GM12874 (cell line): ENCODE data around the gene ZBTB9.

Experiments
- TF ChIP-seq, protein P1 (sequence below): IDR thresholded peaks from 2 replicates; pipeline ENCODE4 v1.5.1; 2011; ENCODE audit warnings: low read depth, mild to moderate bottlenecking, control low read depth, low read length, moderate library complexity; ENCODE audit not compliant: insufficient read depth

ZBTB9 gene

DNA sequence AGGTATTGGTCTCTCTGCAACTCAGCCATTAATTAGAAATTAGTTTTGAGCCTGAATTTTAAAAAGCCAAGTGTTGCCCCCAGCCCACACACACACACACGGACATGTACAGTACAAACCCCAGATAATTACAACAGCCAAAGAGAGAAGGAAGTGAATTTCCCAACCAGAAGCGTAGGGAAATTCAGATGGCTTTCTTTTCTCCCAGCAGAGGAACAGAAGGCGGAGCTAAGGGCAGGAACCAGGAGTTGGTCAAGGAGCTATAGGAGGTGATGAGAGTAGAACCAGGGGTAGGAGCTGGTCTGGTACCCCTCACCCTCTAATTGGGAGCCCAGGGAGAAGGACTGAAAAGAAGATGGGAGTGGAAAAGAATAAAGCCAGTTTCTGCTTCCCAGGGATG, 3.9 kb upstream of the ZBTB9 start:
- TF ChIP-seq, protein P1, sequence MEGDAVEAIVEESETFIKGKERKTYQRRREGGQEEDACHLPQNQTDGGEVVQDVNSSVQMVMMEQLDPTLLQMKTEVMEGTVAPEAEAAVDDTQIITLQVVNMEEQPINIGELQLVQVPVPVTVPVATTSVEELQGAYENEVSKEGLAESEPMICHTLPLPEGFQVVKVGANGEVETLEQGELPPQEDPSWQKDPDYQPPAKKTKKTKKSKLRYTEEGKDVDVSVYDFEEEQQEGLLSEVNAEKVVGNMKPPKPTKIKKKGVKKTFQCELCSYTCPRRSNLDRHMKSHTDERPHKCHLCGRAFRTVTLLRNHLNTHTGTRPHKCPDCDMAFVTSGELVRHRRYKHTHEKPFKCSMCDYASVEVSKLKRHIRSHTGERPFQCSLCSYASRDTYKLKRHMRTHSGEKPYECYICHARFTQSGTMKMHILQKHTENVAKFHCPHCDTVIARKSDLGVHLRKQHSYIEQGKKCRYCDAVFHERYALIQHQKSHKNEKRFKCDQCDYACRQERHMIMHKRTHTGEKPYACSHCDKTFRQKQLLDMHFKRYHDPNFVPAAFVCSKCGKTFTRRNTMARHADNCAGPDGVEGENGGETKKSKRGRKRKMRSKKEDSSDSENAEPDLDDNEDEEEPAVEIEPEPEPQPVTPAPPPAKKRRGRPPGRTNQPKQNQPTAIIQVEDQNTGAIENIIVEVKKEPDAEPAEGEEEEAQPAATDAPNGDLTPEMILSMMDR, result no peak

DNA sequence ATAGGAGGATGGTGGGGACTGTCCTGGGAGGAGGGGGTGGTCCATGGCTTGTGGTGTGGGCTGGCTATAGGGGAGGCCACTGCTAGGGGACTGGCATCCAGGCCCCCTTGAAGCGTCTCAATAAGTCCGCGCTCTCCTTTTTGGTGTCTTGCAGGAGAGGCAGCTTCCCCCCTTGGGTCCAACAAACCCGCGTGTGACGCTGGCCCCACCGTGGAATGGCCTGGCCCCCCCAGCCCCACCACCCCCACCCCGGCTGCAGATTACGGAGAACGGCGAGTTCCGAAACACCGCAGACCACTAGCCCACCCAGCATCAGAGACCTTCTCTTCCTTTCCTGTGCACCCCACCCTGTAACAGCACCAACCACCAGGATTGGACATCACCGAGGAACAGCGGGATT, 2.8 kb upstream of the ZBTB9 start:
- TF ChIP-seq, protein P1, result no peak

DNA sequence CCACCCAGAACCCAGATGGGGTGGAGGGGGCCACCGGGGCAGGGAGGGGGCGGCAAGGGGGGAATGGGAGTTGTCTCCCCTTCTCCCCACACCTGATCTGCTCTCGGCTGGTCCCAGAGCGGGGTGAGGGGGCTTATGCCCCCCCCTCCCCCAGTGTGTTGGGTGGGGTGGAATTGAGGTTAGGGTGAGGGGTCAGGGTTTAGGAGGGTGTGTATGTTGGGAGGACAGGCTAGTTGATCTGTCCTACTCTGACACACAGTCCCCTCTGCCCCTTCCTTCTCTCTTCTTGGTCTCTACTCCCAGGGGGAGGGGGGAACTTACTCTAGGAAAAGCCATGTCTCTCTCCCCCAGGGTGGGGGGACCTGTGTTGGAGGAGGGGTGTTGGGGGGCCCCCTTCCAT, 1.9 kb upstream of the ZBTB9 start:
- TF ChIP-seq, protein P1, result no peak

DNA sequence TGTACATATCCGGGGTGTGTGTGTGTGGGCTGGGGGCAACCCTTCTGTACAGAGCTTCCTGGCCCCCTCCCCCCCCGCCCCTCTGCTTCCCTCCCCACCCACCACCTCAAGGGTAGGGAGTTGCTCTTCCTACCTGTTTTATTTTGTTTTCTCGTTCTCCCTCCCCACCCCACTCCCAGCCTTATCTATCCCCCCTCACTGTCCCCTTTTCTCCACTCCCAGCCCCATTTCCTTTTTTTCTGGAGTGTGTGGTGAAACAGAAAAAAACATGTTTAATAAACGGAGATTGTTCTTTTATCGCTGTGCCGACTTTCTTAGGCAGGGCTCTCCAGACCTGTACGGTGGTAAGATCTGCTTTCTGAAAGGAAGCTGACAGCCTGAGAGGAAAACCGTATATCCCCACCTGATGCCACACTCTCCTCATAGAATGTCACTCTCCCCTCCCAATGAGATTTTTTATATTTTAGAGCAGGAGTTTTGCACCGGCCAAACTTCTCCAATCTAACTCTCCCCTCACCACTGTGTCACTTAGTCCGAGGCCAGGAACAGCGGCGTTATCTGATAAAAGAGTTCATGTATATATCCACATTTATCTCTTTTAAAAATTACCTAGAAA, 875 bp upstream of the ZBTB9 start:
- TF ChIP-seq, protein P1, result no peak

DNA sequence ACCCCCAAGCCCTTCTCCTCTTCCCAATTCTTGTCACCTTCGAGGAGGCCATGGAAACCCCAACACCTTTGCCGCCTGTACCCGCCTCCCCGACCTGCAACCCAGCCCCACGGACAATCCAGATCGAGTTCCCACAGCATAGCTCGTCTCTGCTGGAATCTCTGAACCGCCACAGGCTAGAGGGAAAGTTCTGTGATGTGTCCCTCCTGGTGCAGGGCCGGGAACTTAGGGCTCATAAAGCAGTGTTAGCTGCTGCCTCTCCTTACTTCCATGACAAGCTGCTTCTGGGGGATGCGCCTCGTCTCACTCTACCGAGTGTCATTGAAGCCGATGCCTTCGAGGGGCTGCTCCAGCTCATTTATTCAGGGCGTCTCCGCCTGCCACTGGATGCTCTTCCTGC, 675 bp downstream of the ZBTB9 start:
- TF ChIP-seq, protein P1, result no peak

DNA sequence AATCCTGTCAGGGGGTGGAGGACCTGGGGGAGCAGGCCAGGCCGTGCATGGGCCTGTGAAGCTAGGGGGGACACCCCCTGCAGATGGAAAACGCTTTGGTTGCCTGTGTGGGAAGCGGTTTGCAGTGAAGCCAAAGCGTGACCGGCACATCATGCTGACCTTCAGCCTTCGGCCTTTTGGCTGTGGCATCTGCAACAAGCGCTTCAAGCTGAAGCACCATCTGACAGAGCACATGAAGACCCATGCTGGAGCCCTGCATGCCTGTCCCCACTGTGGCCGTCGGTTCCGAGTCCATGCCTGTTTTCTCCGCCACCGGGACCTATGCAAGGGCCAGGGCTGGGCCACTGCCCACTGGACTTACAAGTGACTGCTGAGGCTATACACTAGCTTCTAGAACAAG, 1.8 kb downstream of the ZBTB9 start:
- TF ChIP-seq, protein P1, result no peak

DNA sequence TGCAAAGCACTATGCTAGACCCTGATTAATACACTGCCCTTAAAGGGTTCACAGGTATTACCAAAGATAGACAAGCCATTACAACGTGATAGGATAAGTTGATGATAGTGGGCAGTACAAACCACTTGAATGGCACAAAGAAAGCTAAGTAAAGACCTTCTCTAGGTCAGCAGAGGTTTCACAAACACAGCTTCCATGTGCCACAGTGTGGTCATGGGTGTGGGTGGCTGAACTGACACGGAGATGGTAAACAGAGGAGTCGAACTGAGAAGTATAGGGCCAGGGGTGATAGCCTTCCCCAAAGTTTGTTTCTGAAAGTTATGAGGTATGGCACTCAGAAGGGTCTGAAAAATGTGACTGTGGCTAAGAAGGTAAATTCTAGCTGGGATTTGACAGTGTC, 4.3 kb downstream of the ZBTB9 start:
- TF ChIP-seq, protein P1, result no peak
